NOMO-1 treated with dmso at 0.1 percent for 144 hours (cell line): Measurements from ENCODE around the gene GCK.

Experiments
- DNase-seq: peaks from one replicate; lab custom pipeline; 2025; ENCODE audit not compliant: unreplicated experiment; lab: John Stamatoyannopoulos, UW

The GCK gene

DNA sequence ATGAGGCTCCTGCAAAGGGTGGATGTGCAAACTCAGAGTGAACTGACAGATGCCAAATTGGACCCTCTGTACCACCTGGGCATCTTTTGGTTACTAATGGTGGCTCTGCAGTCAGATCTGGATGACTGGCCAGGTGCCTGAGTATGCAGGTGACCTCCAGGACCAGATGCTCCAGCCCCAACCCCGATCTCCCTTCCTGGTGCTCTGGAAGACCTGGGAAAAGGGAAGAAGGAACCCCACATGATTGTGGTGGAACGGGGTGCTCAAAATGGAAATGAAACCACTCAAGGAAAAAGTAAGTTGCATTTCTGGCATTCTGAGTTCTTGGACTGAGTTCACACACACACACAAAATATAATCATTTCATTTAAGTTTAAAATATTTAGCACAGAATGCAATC is 94.9 kb downstream of the GCK start:
- DNase-seq: no peak
